Body of pancreas (tissue), 4 donors: ENCODE data around the gene SYT5. TPM values are rescaled to one million over a fixed set of nuclear protein-coding genes. Genes with fewer than 3 reads are reported as not detected.
"Not testable (repeated sequence)": the region's sequence is repeated elsewhere in the genome, so short reads cannot be mapped to it uniquely, and the experiment has no call there.

ENCODE experiments used
- ATAC-seq: fragments of 150-250 bp; one replicate; pipeline ENCODE4 v1.9.1; 2016
- DNase-seq, 4 donors: peaks; one replicate each; pipeline ENCODE4 v3.0.0-alpha.2; 2019
- H3K27ac ChIP-seq, 4 donors: fragments of 200-600 bp; sonication (generic); 1 replicate in 3 of 4; 2 replicates in 1 of 4; pipeline versions ENCODE4 v1.5.1 to v1.6.1; 2016 to 2019; ENCODE audit warnings: mild to moderate bottlenecking in 1 of 4, mixed read lengths in 1 of 4, moderate library complexity in 1 of 4
- H3K27me3 ChIP-seq, 2 donors: fragments of 200-600 bp; sonication (generic); one replicate each; pipeline ENCODE4 v1.6.0; 2016; ENCODE audit warnings: mild to moderate bottlenecking in 1 of 2
- H3K36me3 ChIP-seq, 2 donors: fragments of 200-600 bp; sonication (generic); replicated peaks in 1 of 2; 2 replicates each; pipeline ENCODE4 v1.5.1; 2016; ENCODE audit warnings: low read depth in 2 of 2; ENCODE audit not compliant: insufficient read depth in 1 of 2
- H3K4me1 ChIP-seq: fragments of 200-600 bp; sonication (generic); one replicate; pipeline ENCODE4 v1.6.0; 2016
- H3K4me3 ChIP-seq, 2 donors: fragments of 200-600 bp; sonication (generic); 1 replicate in 1 of 2; 2 replicates in 1 of 2; pipeline ENCODE4 v1.5.1; 2016 to 2019
- H3K9me3 ChIP-seq, 3 donors: fragments of 200-600 bp; sonication (generic); 1 replicate in 2 of 3; 2 replicates in 1 of 3; pipeline ENCODE4 v1.5.1; 2016
- POLR2A ChIP-seq, 3 donors: fragments of 450-650 bp; IDR thresholded peaks; one replicate each; pipeline ENCODE4 v1.6.1; 2016; ENCODE audit warnings: antibody characterized with exemption in 3 of 3, mild to moderate bottlenecking in 2 of 3
- WGBS, 2 donors: methylation state at CpG; one replicate each; pipeline ENCODE4 v1.1.5; 2017; 5-methylcytosine and 5-hydroxymethylcytosine counted together
- intact Hi-C: fragments of 100-400 bp; cut with DNase I; formaldehyde crosslinking; loops from one replicate; pipeline ENCODE4 v1.15.1; 2023
- total RNA-seq, 2 donors: library from RNA; depleted of rRNA; stranded (reverse); fragments of >200 nt; gene quantifications; one replicate each; pipeline ENCODE4 v1.1.0, GENCODE V29; 2016
- TF ChIP-seq, protein P1 (sequence below), 7 experiments: fragments of 450-650 bp in 4 of 7; fragments of 200-600 bp in 3 of 7; sonication (generic) in 3 of 7; IDR thresholded peaks; one replicate each; pipeline ENCODE4 v1.5.1; 2016 to 2019; ENCODE audit warnings: antibody characterized with exemption in 7 of 7

SYT5 gene
- total RNA-seq, 2 donors from 2014 or later = 0.26 TPM; not detected in 1

DNA sequence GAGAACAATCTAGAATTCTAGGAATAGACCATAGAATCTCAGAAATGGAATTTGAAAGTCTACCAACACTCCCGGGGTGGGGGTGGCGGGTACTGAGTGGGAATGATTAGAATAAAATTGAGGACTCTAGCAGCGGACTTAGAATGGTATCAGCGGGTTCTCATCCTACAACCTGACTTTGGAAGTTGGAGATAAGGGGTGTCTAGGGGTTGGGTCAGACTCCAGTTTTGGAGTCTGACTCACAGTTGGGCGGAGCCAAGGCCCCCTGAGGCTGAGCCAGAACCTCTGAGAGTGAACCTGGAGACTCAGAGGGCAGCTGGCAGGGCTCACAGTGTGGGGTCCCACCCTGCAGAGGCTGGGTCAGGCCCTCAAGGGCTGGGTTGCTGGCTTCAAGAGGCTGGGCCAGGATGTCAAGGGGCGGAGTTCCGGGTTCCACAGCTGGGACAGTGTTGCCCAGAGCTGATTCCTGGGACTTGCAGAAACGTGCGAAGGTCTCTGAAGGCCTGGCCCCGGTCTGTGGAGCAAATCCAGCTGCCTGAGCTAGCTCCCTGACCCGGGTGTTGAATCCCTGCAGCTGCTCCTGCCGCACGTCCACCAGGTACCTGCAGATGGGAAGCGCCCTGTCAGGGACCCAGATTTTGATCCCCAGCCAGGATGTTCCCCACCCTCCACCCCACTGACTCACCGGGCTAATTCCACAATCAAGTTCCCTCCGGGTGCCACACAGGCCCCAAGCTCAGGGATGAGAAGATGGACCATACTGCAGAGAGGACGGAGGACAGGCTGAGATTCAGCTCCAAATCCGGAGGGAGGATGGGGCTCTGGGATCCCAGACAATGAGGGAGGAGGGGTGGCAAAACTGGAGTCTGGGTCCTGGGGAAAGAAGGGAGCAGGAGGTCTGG is 21.0 kb downstream of the SYT5 start:
- ATAC-seq (no peak), DNase-seq (no peak)
- H3K4me1 ChIP-seq = peaks cover 11% of the 10 kb centered on the region
- WGBS, 2 donors = 64 to 73% methylated on average over 15 to 18 of the region's 18 CpGs
- H3K4me3 ChIP-seq = no peak overlapping the region
- no peak for TF ChIP-seq POLR2A (IDR thresholded peaks at IDR 0.05)
- TF ChIP-seq, protein P1, sequence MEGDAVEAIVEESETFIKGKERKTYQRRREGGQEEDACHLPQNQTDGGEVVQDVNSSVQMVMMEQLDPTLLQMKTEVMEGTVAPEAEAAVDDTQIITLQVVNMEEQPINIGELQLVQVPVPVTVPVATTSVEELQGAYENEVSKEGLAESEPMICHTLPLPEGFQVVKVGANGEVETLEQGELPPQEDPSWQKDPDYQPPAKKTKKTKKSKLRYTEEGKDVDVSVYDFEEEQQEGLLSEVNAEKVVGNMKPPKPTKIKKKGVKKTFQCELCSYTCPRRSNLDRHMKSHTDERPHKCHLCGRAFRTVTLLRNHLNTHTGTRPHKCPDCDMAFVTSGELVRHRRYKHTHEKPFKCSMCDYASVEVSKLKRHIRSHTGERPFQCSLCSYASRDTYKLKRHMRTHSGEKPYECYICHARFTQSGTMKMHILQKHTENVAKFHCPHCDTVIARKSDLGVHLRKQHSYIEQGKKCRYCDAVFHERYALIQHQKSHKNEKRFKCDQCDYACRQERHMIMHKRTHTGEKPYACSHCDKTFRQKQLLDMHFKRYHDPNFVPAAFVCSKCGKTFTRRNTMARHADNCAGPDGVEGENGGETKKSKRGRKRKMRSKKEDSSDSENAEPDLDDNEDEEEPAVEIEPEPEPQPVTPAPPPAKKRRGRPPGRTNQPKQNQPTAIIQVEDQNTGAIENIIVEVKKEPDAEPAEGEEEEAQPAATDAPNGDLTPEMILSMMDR (IDR thresholded peaks at IDR 0.05) = no peak
- H3K9me3 ChIP-seq = no peaks in the 10 kb centered on the region
- H3K36me3 ChIP-seq = no peaks in the 10 kb centered on the region
- H3K27me3 ChIP-seq = peaks cover 0 to 38% of the 10 kb centered on the region in 2 donors
- no peak overlapping the region for H3K27ac ChIP-seq
- intact Hi-C loops = no loop called here

DNA sequence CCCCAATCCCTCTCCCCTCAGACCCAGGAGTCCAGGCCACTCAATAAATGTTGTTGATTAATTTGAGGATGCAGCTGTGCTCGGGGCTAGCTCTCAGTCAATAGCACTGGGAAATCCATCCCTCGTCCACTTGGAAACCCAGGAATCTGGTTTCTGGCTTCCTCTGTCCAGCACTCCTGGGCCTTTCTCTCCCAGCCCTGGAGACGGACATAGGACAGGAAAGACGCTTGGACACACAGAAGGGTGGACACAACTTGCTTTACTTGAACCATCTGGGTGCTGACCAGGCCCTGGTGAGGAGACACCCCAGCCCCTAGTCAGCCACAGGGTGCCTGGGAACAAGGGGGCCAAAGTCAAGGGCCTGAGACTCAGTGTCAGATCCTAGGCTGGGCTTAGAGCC is 21.7 kb downstream of the SYT5 start:
- Histone ChIP-seq H3K9me3 (no peaks in the 10 kb centered on the region), H3K27ac (no peak overlapping the region), H3K27me3 (peaks cover 0 to 38% of the 10 kb centered on the region in 2 donors), H3K4me3 (no peak overlapping the region), H3K36me3 (no peaks in the 10 kb centered on the region), H3K4me1 (peaks cover 11% of the 10 kb centered on the region)
- TF ChIP-seq, protein P1 (IDR thresholded peaks at IDR 0.05) = no peak
- TF ChIP-seq POLR2A (IDR thresholded peaks at IDR 0.05) = no peak
- no peak for ATAC-seq
- WGBS, 2 donors = 36 to 48% methylated on average over 4 of the region's 4 CpGs
- no peak for DNase-seq
- intact Hi-C loops = no loop called here

DNA sequence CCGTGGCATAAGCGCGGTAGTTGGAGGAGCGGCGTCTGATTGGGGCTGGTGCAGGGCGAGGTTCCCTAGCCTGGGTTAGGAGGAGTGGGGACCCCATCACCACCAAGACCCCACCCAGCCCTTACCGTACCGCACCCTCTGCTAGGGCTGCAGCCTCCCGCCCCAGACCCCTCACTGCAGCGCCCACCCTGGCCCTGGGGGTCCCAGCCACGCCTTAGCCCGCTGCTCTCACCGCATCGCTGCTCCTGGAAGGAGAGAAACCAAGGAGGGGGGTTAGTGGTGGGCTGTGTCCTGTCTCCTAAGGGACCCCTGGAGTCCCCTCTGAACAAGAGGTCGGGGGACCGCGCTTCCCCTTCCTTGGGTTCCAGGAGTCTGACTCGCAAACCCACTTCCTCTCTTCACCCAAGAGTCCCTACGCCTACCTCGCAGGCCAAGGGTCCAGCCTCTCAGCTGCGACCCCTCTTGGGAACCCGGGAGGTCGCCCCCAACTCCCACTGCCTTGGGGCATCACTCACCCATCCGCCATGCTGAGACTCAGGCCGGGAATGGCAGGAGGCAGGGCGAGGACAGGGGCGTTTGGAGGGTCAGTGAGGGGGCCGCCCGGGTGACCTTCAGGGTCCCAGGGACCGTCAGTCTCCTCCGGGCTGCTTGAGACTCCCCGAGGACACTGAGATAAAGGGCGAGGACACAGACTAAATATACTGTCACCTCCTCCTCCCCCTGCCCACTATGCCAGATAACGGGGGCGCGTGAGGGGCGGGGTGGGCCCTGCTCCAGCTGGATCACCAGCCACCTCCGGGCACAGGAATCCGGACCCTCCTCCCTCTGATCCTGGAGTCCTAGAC is 22.8 kb downstream of the SYT5 start, which contains the start of gene TNNI3:
Gene TNNI3 (minus strand): TSS at position 669 of the 845 bp plus-strand sequence. CDS start 143 bp downstream, at position 526.
- H3K4me3 ChIP-seq = no peak within 1 kb of the TSS
- H3K27ac ChIP-seq = no peak within 1 kb of the TSS
- no peaks in the 10 kb centered on the region for H3K9me3 ChIP-seq
- 29 to 32% methylated on average over 16 to 38 of the region's 39 CpGs for WGBS, 2 donors
- TF ChIP-seq, protein P1 (IDR thresholded peaks at IDR 0.05) = no peak
- TF ChIP-seq POLR2A (IDR thresholded peaks at IDR 0.05) = no peak
- ATAC-seq (no peak), DNase-seq (no peak)
- intact Hi-C loops = no loop called here
- H3K4me1 ChIP-seq = peaks cover 11% of the 10 kb centered on the region
- peaks cover 0 to 33% of the 10 kb centered on the region in 2 donors for H3K27me3 ChIP-seq
- no peaks in the 10 kb centered on the region for H3K36me3 ChIP-seq

DNA sequence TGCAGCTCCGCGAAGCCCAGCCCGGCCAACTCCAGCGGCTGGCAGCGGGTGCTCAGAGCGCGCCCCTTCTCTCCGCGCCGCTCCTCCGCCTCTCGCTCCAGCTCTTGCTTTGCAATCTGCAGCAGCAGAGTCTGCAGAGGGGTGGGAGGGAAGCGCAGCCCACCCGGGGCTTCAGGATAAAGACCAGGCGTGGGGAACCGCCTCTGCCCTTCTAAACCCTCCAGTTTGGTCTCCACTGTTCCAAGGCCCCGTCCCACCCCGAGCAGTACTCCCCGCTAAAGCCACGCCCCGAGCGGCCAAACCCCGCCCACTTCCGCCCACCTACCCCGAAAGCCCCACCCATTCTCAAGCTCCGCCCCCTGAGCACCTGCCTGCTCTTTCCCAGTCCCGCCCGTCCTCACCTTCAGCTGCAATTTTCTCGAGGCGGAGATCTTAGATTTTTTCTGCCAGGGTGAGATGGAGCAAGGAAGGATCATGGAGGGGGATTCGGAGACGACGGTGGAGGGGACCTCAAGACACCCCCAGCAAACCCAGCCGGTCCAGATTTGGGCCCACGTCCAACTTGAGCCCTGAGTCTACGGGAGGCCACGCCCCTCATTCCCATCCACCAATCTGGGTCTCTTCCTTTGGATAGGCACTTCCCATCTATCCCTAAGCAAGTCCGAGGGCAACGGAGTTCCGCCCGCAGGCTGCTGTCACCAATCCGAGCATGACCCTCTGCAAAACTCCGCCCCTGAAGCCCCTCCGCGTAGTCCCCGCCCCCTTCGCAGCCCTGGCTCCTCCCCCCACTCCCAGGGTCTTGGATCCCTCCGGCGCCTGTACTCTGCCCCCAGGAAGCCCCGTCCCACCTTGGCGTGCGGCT is 23.7 kb downstream of the SYT5 start:
- ATAC-seq = no peak
- Histone ChIP-seq H3K27me3 (peaks cover 0 to 24% of the 10 kb centered on the region in 2 donors), H3K4me1 (peaks cover 11% of the 10 kb centered on the region), H3K9me3 (no peaks in the 10 kb centered on the region), H3K36me3 (no peaks in the 10 kb centered on the region), H3K27ac (no peak overlapping the region), H3K4me3 (no peak overlapping the region)
- intact Hi-C loops = no loop called here
- WGBS, 2 donors = 2 to 4% methylated on average over 25 to 49 of the region's 52 CpGs
- TF ChIP-seq, protein P1 (IDR thresholded peaks at IDR 0.05) = no peak
- no peak for TF ChIP-seq POLR2A (IDR thresholded peaks at IDR 0.05)
- peak; percentile 46 to 72 (median 59) for DNase-seq

DNA sequence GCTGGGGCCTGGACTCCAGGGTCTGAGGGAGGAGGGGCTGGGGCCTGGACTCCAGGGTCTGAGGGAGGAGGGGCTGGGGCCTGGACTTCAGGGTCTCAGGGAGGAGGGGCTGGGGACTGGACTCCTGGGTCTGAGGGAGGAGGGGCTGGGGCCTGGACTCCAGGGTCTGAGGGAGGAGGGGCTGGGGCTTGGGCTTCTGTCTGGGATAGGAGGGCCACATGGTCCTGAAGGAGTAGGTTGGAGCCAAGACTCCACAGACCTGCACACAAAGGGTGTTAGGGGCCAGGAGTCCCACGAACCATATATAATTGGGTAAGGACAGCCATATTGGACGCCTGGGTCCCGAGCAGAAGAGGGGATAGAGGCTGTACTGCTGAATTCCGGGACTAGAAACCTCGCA is 24.3 kb downstream of the SYT5 start:
- Histone ChIP-seq H3K27me3 (peaks cover 0 to 18% of the 10 kb centered on the region in 2 donors), H3K4me1 (peaks cover 11% of the 10 kb centered on the region)
- intact Hi-C loops, H3K36me3 ChIP-seq, H3K4me3 ChIP-seq, ATAC-seq, H3K9me3 ChIP-seq, H3K27ac ChIP-seq, DNase-seq: not testable (repeated sequence)
- 0 to 7% methylated on average over 3 to 5 of the region's 5 CpGs for WGBS, 2 donors
